SU-DHL-6 (cell line): ENCODE data around the gene CCDC80.

Source experiments
- H2AFZ ChIP-seq: fragments of 200-600 bp; sonication (generic); 2 replicates; pipeline ENCODE4 v1.6.1; 2014; ENCODE audit warnings: low read depth, mild to moderate bottlenecking, moderate library complexity, mixed read lengths, antibody characterized with exemption, low read length; ENCODE audit not compliant: severe bottlenecking
- H3F3A ChIP-seq: fragments of 200-600 bp; shearing (Covaris generic); 2 replicates; pipeline ENCODE4 v1.6.0; 2016; ENCODE audit warnings: antibody characterized with exemption, mild to moderate bottlenecking; ENCODE audit not compliant: insufficient read depth
- H3K27ac ChIP-seq: fragments of 200-600 bp; sonication (generic); 2 replicates; pipeline ENCODE4 v1.5.1; 2016; ENCODE audit warnings: low read depth, mild to moderate bottlenecking, low read length, moderate library complexity, mixed read lengths
- H3K27me3 ChIP-seq: fragments of 200-600 bp; sonication (generic), shearing (Covaris generic); 2 replicates; pipeline ENCODE4 v1.6.0; 2014; ENCODE audit warnings: mild to moderate bottlenecking, low read length
- H3K36me3 ChIP-seq: fragments of 200-600 bp; sonication (generic); 2 replicates; pipeline ENCODE4 v1.6.1; 2014; ENCODE audit warnings: mild to moderate bottlenecking, low read length, mixed read lengths
- H3K4me2 ChIP-seq: fragments of 300-600, 200-600 bp; shearing (Covaris generic), sonication (generic); 2 replicates; pipeline ENCODE4 v1.6.0; 2014; ENCODE audit warnings: low read length, low read depth, mild to moderate bottlenecking; ENCODE audit not compliant: poor library complexity, severe bottlenecking
- H3K4me3 ChIP-seq: fragments of 200-600 bp; sonication (generic); 2 replicates; pipeline ENCODE4 v1.5.1; 2014; ENCODE audit warnings: antibody characterized with exemption, low read length, mild to moderate bottlenecking, mixed read lengths; ENCODE audit not compliant: insufficient read depth, poor library complexity, severe bottlenecking
- H3K79me2 ChIP-seq: fragments of 200-600 bp; sonication (generic); 2 replicates; pipeline ENCODE4 v1.6.1; 2014; ENCODE audit warnings: mild to moderate bottlenecking, low read length, moderate library complexity; ENCODE audit not compliant: insufficient read depth
- H3K9ac ChIP-seq: fragments of 200-600 bp; sonication (generic); 2 replicates; pipeline ENCODE4 v1.7.0; 2014; ENCODE audit warnings: mild to moderate bottlenecking, low read length
- H3K9me2 ChIP-seq: fragments of 200-600 bp; sonication (generic); replicated peaks from 2 replicates; pipeline ENCODE4 v1.6.1; 2014; ENCODE audit warnings: low read length; ENCODE audit not compliant: insufficient read depth
- H3K9me3 ChIP-seq: fragments of 200-600 bp; sonication (generic); 2 replicates; pipeline ENCODE4 v1.6.1; 2014; ENCODE audit warnings: low read length, mixed read lengths; ENCODE audit not compliant: insufficient read depth
- H4K20me1 ChIP-seq: fragments of 200-600 bp; sonication (generic); 2 replicates; pipeline ENCODE4 v1.6.1; 2014; ENCODE audit warnings: low read depth, mild to moderate bottlenecking, antibody characterized with exemption, low read length, moderate library complexity, mixed read lengths
- EZH2phosphoT487 ChIP-seq: fragments of 200-600 bp; sonication (generic), shearing (Covaris generic); conservative IDR thresholded peaks from 2 replicates; pipeline ENCODE4 v1.6.1; 2018; ENCODE audit warnings: mild to moderate bottlenecking, antibody characterized with exemption, low read length, moderate library complexity, mixed read lengths
- TF ChIP-seq, protein P1 (sequence below): fragments of 200-600 bp; sonication (generic); IDR thresholded peaks from one replicate; pipeline ENCODE4 v1.5.1; 2017; ENCODE audit warnings: antibody characterized with exemption, mild to moderate bottlenecking, low read length, moderate library complexity; ENCODE audit not compliant: insufficient read depth, poor library complexity, severe bottlenecking

The CCDC80 gene

DNA sequence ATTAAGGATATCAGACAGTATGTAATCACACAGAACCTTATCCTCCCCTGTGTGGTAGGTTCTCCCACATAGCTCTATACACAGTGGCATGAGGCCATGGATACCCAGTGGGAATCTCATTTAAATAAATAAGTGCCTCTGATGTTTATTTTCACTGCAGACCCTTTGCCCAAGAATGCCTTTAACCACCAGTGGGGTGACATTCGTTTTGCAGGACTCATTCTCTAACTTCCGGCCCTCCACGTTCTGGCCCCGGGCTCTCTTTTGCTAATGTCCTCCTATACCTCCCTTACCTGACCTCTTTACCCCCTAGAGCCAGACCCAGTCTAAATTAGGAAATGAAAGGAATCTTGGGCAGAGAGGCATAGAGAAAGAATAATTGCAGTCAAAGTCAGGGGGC is 8.3 kb downstream of the CCDC80 start:
- Histone ChIP-seq H3K9me3 (no peaks in the 10 kb centered on the region), H3K27me3 (no peaks in the 10 kb centered on the region), H3K9me2 (no peaks in the 10 kb centered on the region), H3K4me3 (no peak overlapping the region), H3K36me3 (no peaks in the 10 kb centered on the region), H3F3A (no peaks in the 10 kb centered on the region), H3K4me2 (no peak overlapping the region), H3K9ac (no peak overlapping the region), H3K79me2 (no peaks in the 10 kb centered on the region), H2AFZ (no peak overlapping the region), H4K20me1 (no peaks in the 10 kb centered on the region), H3K27ac (no peak overlapping the region)
- TF ChIP-seq EZH2phosphoT487: no peak
- TF ChIP-seq, protein P1, sequence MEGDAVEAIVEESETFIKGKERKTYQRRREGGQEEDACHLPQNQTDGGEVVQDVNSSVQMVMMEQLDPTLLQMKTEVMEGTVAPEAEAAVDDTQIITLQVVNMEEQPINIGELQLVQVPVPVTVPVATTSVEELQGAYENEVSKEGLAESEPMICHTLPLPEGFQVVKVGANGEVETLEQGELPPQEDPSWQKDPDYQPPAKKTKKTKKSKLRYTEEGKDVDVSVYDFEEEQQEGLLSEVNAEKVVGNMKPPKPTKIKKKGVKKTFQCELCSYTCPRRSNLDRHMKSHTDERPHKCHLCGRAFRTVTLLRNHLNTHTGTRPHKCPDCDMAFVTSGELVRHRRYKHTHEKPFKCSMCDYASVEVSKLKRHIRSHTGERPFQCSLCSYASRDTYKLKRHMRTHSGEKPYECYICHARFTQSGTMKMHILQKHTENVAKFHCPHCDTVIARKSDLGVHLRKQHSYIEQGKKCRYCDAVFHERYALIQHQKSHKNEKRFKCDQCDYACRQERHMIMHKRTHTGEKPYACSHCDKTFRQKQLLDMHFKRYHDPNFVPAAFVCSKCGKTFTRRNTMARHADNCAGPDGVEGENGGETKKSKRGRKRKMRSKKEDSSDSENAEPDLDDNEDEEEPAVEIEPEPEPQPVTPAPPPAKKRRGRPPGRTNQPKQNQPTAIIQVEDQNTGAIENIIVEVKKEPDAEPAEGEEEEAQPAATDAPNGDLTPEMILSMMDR: no peak

DNA sequence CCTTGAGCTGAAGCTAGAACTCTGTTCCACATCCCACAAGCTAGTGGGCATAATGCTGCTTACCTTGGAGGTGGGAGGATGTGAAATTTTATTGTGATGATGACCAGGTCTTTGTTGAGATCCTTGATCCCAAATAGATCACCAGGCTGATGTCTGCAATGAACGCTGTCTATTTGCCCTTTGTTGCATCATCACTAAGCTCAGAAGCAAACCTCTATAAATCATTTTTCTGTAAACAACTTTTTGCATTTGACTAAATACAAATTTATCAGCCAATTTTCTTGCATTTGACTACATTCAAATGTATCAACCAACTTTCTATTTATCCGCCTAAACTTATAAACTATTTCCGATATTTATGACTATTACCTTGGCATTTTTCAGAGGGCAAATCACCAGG is 9.7 kb downstream of the CCDC80 start:
- no peak overlapping the region for H3K4me3 ChIP-seq
- no peaks in the 10 kb centered on the region for H3K27me3 ChIP-seq
- H2AFZ ChIP-seq: no peak overlapping the region
- H3K4me2 ChIP-seq: no peak overlapping the region
- TF ChIP-seq, protein P1: no peak
- TF ChIP-seq EZH2phosphoT487: no peak
- H4K20me1 ChIP-seq: no peaks in the 10 kb centered on the region
- H3K9me2 ChIP-seq: no peaks in the 10 kb centered on the region
- no peaks in the 10 kb centered on the region for H3K79me2 ChIP-seq
- H3K27ac ChIP-seq: no peak overlapping the region
- H3K9me3 ChIP-seq: no peaks in the 10 kb centered on the region
- H3K36me3 ChIP-seq: no peaks in the 10 kb centered on the region
- H3K9ac ChIP-seq: no peak overlapping the region
- no peaks in the 10 kb centered on the region for H3F3A ChIP-seq

DNA sequence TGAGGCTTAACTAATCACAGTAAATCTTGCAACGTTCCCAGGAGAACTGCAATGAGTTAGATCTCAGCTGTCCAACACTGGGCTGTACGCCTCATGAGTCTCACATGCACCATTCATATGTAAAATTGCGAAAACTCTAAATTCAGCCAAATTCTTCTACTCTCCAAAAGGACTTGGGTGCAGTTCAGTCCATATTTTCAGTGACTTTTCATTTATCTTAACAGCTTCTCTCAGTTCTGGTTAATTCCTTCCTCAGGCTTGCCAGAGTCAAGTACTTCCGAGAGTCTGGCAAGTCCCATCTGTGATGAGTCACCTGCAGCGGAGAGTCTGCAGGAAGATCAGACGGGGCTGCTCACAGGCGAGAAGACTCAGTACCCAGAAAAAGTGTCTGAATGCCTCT is 11.5 kb downstream of the CCDC80 start:
- no peak overlapping the region for H2AFZ ChIP-seq
- H3K4me3 ChIP-seq: no peak overlapping the region
- H3K27me3 ChIP-seq: no peaks in the 10 kb centered on the region
- H3F3A ChIP-seq: no peaks in the 10 kb centered on the region
- no peak for TF ChIP-seq EZH2phosphoT487
- TF ChIP-seq, protein P1: no peak
- no peak overlapping the region for H3K9ac ChIP-seq
- no peaks in the 10 kb centered on the region for H3K36me3 ChIP-seq
- H3K27ac ChIP-seq: no peak overlapping the region
- H3K9me3 ChIP-seq: no peaks in the 10 kb centered on the region
- H3K9me2 ChIP-seq: no peaks in the 10 kb centered on the region
- no peaks in the 10 kb centered on the region for H3K79me2 ChIP-seq
- no peak overlapping the region for H3K4me2 ChIP-seq
- no peaks in the 10 kb centered on the region for H4K20me1 ChIP-seq

DNA sequence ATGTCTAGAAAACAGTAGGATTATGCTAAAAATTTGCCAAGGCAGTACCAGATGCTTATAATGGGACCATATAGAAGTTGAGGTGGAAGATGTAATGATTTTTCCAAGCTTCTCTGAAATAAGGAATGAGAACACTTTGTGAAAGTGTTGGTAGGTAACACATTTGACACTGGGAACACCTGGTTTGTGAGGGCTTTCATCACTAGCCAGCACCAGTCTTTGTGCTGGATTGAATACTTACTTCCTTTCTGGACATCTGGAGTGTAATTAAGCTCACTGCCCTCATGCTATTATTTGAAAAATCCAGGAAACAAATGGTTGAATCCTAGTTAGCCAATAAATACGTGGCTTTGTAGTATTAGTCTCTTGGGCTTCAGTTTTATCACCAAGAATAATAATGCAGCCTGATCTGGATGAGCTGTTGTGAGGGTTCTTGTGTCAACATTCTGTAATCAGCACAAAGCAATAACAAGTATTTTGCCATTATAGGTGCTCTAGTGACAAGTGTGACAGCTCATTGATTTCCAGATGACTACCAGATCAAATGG is 12.9 kb downstream of the CCDC80 start:
- Histone ChIP-seq H2AFZ (no peak overlapping the region), H3K4me2 (no peak overlapping the region), H4K20me1 (no peaks in the 10 kb centered on the region), H3K9ac (no peak overlapping the region), H3K9me2 (no peaks in the 10 kb centered on the region), H3K79me2 (no peaks in the 10 kb centered on the region), H3K27ac (no peak overlapping the region), H3K27me3 (no peaks in the 10 kb centered on the region), H3F3A (no peaks in the 10 kb centered on the region), H3K9me3 (no peaks in the 10 kb centered on the region), H3K4me3 (no peak overlapping the region), H3K36me3 (no peaks in the 10 kb centered on the region)
- TF ChIP-seq, protein P1: no peak
- no peak for TF ChIP-seq EZH2phosphoT487
